SU-DHL-6 (cell line): ENCODE results near the gene NRAP.

Experiments
- H2AFZ ChIP-seq: fragments of 200-600 bp; sonication (generic); 2 replicates; pipeline ENCODE4 v1.6.1; 2014; ENCODE audit warnings: low read depth, mild to moderate bottlenecking, moderate library complexity, mixed read lengths, antibody characterized with exemption, low read length; ENCODE audit not compliant: severe bottlenecking
- H3F3A ChIP-seq: fragments of 200-600 bp; shearing (Covaris generic); 2 replicates; pipeline ENCODE4 v1.6.0; 2016; ENCODE audit warnings: antibody characterized with exemption, mild to moderate bottlenecking; ENCODE audit not compliant: insufficient read depth
- H3K27ac ChIP-seq: fragments of 200-600 bp; sonication (generic); 2 replicates; pipeline ENCODE4 v1.5.1; 2016; ENCODE audit warnings: low read depth, mild to moderate bottlenecking, low read length, moderate library complexity, mixed read lengths
- H3K27me3 ChIP-seq: fragments of 200-600 bp; sonication (generic), shearing (Covaris generic); 2 replicates; pipeline ENCODE4 v1.6.0; 2014; ENCODE audit warnings: mild to moderate bottlenecking, low read length
- H3K36me3 ChIP-seq: fragments of 200-600 bp; sonication (generic); 2 replicates; pipeline ENCODE4 v1.6.1; 2014; ENCODE audit warnings: mild to moderate bottlenecking, low read length, mixed read lengths
- H3K4me2 ChIP-seq: fragments of 300-600, 200-600 bp; shearing (Covaris generic), sonication (generic); 2 replicates; pipeline ENCODE4 v1.6.0; 2014; ENCODE audit warnings: low read length, low read depth, mild to moderate bottlenecking; ENCODE audit not compliant: poor library complexity, severe bottlenecking
- H3K4me3 ChIP-seq: fragments of 200-600 bp; sonication (generic); 2 replicates; pipeline ENCODE4 v1.5.1; 2014; ENCODE audit warnings: antibody characterized with exemption, low read length, mild to moderate bottlenecking, mixed read lengths; ENCODE audit not compliant: insufficient read depth, poor library complexity, severe bottlenecking
- H3K79me2 ChIP-seq: fragments of 200-600 bp; sonication (generic); 2 replicates; pipeline ENCODE4 v1.6.1; 2014; ENCODE audit warnings: mild to moderate bottlenecking, low read length, moderate library complexity; ENCODE audit not compliant: insufficient read depth
- H3K9ac ChIP-seq: fragments of 200-600 bp; sonication (generic); 2 replicates; pipeline ENCODE4 v1.7.0; 2014; ENCODE audit warnings: mild to moderate bottlenecking, low read length
- H3K9me2 ChIP-seq: fragments of 200-600 bp; sonication (generic); replicated peaks from 2 replicates; pipeline ENCODE4 v1.6.1; 2014; ENCODE audit warnings: low read length; ENCODE audit not compliant: insufficient read depth
- H3K9me3 ChIP-seq: fragments of 200-600 bp; sonication (generic); 2 replicates; pipeline ENCODE4 v1.6.1; 2014; ENCODE audit warnings: low read length, mixed read lengths; ENCODE audit not compliant: insufficient read depth
- H4K20me1 ChIP-seq: fragments of 200-600 bp; sonication (generic); 2 replicates; pipeline ENCODE4 v1.6.1; 2014; ENCODE audit warnings: low read depth, mild to moderate bottlenecking, antibody characterized with exemption, low read length, moderate library complexity, mixed read lengths
- CTCF ChIP-seq: fragments of 200-600 bp; sonication (generic); IDR thresholded peaks from one replicate; pipeline ENCODE4 v1.5.1; 2017; ENCODE audit warnings: antibody characterized with exemption, mild to moderate bottlenecking, low read length, moderate library complexity; ENCODE audit not compliant: insufficient read depth, poor library complexity, severe bottlenecking
- EZH2phosphoT487 ChIP-seq: fragments of 200-600 bp; sonication (generic), shearing (Covaris generic); conservative IDR thresholded peaks from 2 replicates; pipeline ENCODE4 v1.6.1; 2018; ENCODE audit warnings: mild to moderate bottlenecking, antibody characterized with exemption, low read length, moderate library complexity, mixed read lengths

The NRAP gene

GRCh38 chr10:113561214-113561613, 102.6 kb downstream of the NRAP start:
- H3K9me2 ChIP-seq: no peaks in the 10 kb centered on the region
- H3K4me3 ChIP-seq: no peak overlapping the region
- no peak overlapping the region for H3K9ac ChIP-seq
- no peak overlapping the region for H3K27ac ChIP-seq
- no peak overlapping the region for H3K4me2 ChIP-seq
- H3K36me3 ChIP-seq: no peaks in the 10 kb centered on the region
- H3F3A ChIP-seq: no peaks in the 10 kb centered on the region
- no peaks in the 10 kb centered on the region for H3K27me3 ChIP-seq
- no peaks in the 10 kb centered on the region for H3K79me2 ChIP-seq
- H2AFZ ChIP-seq: no peak overlapping the region
- H4K20me1 ChIP-seq: no peaks in the 10 kb centered on the region
- TF ChIP-seq CTCF (no peak), EZH2phosphoT487 (no peak)
- H3K9me3 ChIP-seq: no peaks in the 10 kb centered on the region

- Histone ChIP-seq H3K79me2 (no peaks in the 10 kb centered on the region), H3F3A (no peaks in the 10 kb centered on the region), H2AFZ (no peak overlapping the region), H3K4me3 (no peak overlapping the region), H3K36me3 (no peaks in the 10 kb centered on the region), H3K27me3 (no peaks in the 10 kb centered on the region), H3K9me3 (no peaks in the 10 kb centered on the region), H3K9me2 (no peaks in the 10 kb centered on the region), H3K4me2 (no peak overlapping the region), H3K27ac (no peak overlapping the region), H3K9ac (no peak overlapping the region), H4K20me1 (no peaks in the 10 kb centered on the region)
- no peak for TF ChIP-seq EZH2phosphoT487
- no peak for TF ChIP-seq CTCF
Measured at GRCh38 chr10:113560071-113560470, 103.8 kb downstream of the NRAP start.

- Histone ChIP-seq H2AFZ (no peak overlapping the region), H3F3A (no peaks in the 10 kb centered on the region), H3K4me3 (no peak overlapping the region), H3K79me2 (no peaks in the 10 kb centered on the region), H3K36me3 (no peaks in the 10 kb centered on the region), H3K9ac (no peak overlapping the region), H3K27ac (no peak overlapping the region), H3K4me2 (no peak overlapping the region), H3K27me3 (no peaks in the 10 kb centered on the region), H3K9me3 (no peaks in the 10 kb centered on the region), H4K20me1 (no peaks in the 10 kb centered on the region), H3K9me2 (no peaks in the 10 kb centered on the region)
- no peak for TF ChIP-seq CTCF
- no peak for TF ChIP-seq EZH2phosphoT487
Measured at GRCh38 chr10:113557903-113558321, 105.9 kb downstream of the NRAP start.

- Histone ChIP-seq H3K36me3 (no peaks in the 10 kb centered on the region), H3K9me3 (no peaks in the 10 kb centered on the region), H3K27ac (no peak overlapping the region), H4K20me1 (no peaks in the 10 kb centered on the region), H2AFZ (no peak overlapping the region), H3K79me2 (no peaks in the 10 kb centered on the region), H3K4me3 (no peak overlapping the region), H3K9me2 (no peaks in the 10 kb centered on the region), H3K27me3 (no peaks in the 10 kb centered on the region), H3K4me2 (no peak overlapping the region), H3F3A (no peaks in the 10 kb centered on the region), H3K9ac (no peak overlapping the region)
- TF ChIP-seq CTCF: no peak
- no peak for TF ChIP-seq EZH2phosphoT487
Measured at GRCh38 chr10:113557424-113557862, 106.4 kb downstream of the NRAP start.
